Neural progenitor cell (in vitro differentiated cells): ENCODE results near the gene WWC1. TPM values are rescaled to one million over a fixed set of nuclear protein-coding genes. Genes with fewer than 3 reads are reported as not detected.

Experiments used
- DNase-seq: peaks from one replicate; pipeline ENCODE4 v3.0.0-alpha.2; 2016; ENCODE audit warnings: low spot score
- H2AFZ ChIP-seq: fragments of 200-600 bp; sonication (generic); replicated peaks from 2 replicates; pipeline ENCODE4 v1.6.1; 2016; ENCODE audit warnings: antibody characterized with exemption
- H3F3A ChIP-seq: fragments of 200-600 bp; sonication (generic); 2 replicates; pipeline ENCODE4 v1.6.1; 2016; ENCODE audit warnings: antibody characterized with exemption, low read depth
- H3K27ac ChIP-seq: fragments of 200-600 bp; sonication (generic); 2 replicates; pipeline ENCODE4 v1.5.1; 2016; ENCODE audit warnings: mild to moderate bottlenecking
- H3K27me3 ChIP-seq: fragments of 200-600 bp; sonication (generic); 2 replicates; pipeline ENCODE4 v1.6.1; 2016; ENCODE audit warnings: mild to moderate bottlenecking, moderate library complexity
- H3K36me3 ChIP-seq: fragments of 200-600 bp; sonication (generic); 2 replicates; pipeline ENCODE4 v1.5.1; 2016
- H3K4me1 ChIP-seq: fragments of 200-600 bp; sonication (generic); 2 replicates; pipeline ENCODE4 v1.6.1; 2016; ENCODE audit warnings: mixed run types
- H3K4me2 ChIP-seq: fragments of 200-600 bp; sonication (generic); 2 replicates; pipeline ENCODE4 v1.6.1; 2016
- H3K4me3 ChIP-seq: fragments of 200-600 bp; sonication (generic); 2 replicates; pipeline ENCODE4 v1.5.1; 2016
- H3K79me2 ChIP-seq: fragments of 200-600 bp; sonication (generic); 2 replicates; pipeline ENCODE4 v1.6.1; 2016; ENCODE audit warnings: low read depth
- H3K9ac ChIP-seq: fragments of 200-600 bp; sonication (generic); 2 replicates; pipeline ENCODE4 v1.6.1; 2016
- H3K9me3 ChIP-seq: fragments of 200-600 bp; sonication (generic); 2 replicates; pipeline ENCODE4 v1.5.1; 2016; ENCODE audit warnings: low read depth
- H4K20me1 ChIP-seq: fragments of 200-600 bp; sonication (generic); 2 replicates; pipeline ENCODE4 v1.6.1; 2016; ENCODE audit warnings: low read depth
- H3K27ac Mint-ChIP-seq: 3 replicates; pipeline ENCODE4 v1.8.0; 2021; ENCODE audit warnings: mixed read lengths
- H3K27me3 Mint-ChIP-seq: 2 replicates; pipeline ENCODE4 v1.8.0; 2022; ENCODE audit warnings: low read depth, mild to moderate bottlenecking, inconsistent platforms, moderate library complexity, mixed read lengths; ENCODE audit not compliant: insufficient read depth
- H3K36me3 Mint-ChIP-seq: 3 replicates; pipeline ENCODE4 v1.8.0; 2021; ENCODE audit warnings: mixed read lengths
- H3K4me1 Mint-ChIP-seq: 3 replicates; pipeline ENCODE4 v1.8.0; 2021; ENCODE audit warnings: mixed read lengths
- H3K4me3 Mint-ChIP-seq: 3 replicates; pipeline ENCODE4 v1.8.0; 2021; ENCODE audit warnings: mild to moderate bottlenecking, moderate library complexity, mixed read lengths
- H3K9me3 Mint-ChIP-seq: 3 replicates; pipeline ENCODE4 v1.8.0; 2020; ENCODE audit warnings: mixed read lengths
- EZH2 ChIP-seq: fragments of 200-600 bp; sonication (generic); IDR thresholded peaks from 2 replicates; pipeline ENCODE4 v1.6.1; 2017; ENCODE audit warnings: antibody characterized with exemption, mild to moderate bottlenecking, moderate library complexity
- EZH2phosphoT487 ChIP-seq: fragments of 200-600 bp; sonication (generic); IDR thresholded peaks from 2 replicates; pipeline ENCODE4 v1.6.1; 2017; ENCODE audit warnings: antibody characterized with exemption
- total RNA-seq: library from RNA; depleted of rRNA; stranded (reverse); fragments of >200 nt; gene quantifications from 2 replicates; pipeline ENCODE4 v1.2.3, GENCODE V29; 2015; ENCODE audit warnings: low replicate concordance
- TF ChIP-seq, protein P1 (sequence below): fragments of 200-600 bp; sonication (generic); IDR thresholded peaks from 2 replicates; pipeline ENCODE4 v1.5.1; 2017; ENCODE audit warnings: antibody characterized with exemption, mild to moderate bottlenecking

Gene WWC1
- total RNA-seq, 1 donor from 2014 or later, result 6.7 TPM

DNA sequence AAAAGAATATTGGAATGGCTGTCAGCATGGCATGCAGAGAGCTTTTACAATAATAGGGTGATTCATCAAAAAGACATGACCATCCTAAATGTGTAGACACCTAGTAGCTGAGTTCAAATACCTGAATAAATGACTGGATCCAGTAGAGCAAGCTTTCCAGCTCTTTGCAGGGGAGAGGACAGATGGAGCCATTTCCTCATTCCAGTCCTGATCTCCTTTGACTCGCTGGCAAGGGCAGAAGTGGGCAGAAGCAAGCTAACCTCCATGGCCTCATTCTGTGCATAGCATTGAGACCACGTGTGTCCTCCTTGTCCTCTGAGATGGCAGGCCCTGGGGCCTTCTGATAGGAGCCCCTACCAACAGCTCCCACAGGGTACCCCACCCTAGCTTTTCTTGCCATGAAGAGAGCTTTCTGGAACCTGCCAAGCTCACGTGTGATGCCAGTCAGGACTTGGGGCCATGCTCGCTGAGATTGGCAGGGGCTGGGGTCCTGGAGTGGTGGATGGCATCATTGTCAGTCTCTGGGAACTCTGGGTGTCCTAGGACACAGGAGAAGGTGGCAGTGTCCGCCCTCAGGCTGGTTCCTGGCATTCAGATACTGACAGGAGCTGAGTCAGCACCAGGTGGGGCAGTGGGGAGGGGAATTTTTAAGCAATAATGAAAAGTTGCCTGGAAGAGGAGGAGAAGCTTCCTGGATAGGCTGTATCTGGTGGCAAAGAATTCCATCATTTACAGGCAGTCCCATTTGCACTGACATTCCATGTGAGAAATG, 33.6 kb downstream of the WWC1 start:
- H3K27me3 ChIP-seq, result no peaks in the 10 kb centered on the region
- H3K9me3 ChIP-seq, result no peaks in the 10 kb centered on the region
- H4K20me1 ChIP-seq, result no peaks in the 10 kb centered on the region
- peaks cover 1% of the 10 kb centered on the region for H3K9me3 Mint-ChIP-seq
- H3K36me3 Mint-ChIP-seq, result no peaks in the 10 kb centered on the region
- H3K27ac Mint-ChIP-seq, result no peak overlapping the region
- H3K4me2 ChIP-seq, result no peak overlapping the region
- TF ChIP-seq, protein P1, sequence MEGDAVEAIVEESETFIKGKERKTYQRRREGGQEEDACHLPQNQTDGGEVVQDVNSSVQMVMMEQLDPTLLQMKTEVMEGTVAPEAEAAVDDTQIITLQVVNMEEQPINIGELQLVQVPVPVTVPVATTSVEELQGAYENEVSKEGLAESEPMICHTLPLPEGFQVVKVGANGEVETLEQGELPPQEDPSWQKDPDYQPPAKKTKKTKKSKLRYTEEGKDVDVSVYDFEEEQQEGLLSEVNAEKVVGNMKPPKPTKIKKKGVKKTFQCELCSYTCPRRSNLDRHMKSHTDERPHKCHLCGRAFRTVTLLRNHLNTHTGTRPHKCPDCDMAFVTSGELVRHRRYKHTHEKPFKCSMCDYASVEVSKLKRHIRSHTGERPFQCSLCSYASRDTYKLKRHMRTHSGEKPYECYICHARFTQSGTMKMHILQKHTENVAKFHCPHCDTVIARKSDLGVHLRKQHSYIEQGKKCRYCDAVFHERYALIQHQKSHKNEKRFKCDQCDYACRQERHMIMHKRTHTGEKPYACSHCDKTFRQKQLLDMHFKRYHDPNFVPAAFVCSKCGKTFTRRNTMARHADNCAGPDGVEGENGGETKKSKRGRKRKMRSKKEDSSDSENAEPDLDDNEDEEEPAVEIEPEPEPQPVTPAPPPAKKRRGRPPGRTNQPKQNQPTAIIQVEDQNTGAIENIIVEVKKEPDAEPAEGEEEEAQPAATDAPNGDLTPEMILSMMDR, result no peak
- no peak for TF ChIP-seq EZH2
- peaks cover 4% of the 10 kb centered on the region for H3K27me3 Mint-ChIP-seq
- no peaks in the 10 kb centered on the region for H3K36me3 ChIP-seq
- H3K4me3 Mint-ChIP-seq, result no peak overlapping the region
- no peak overlapping the region for H3K9ac ChIP-seq
- peaks cover 8% of the 10 kb centered on the region for H3K4me1 ChIP-seq
- no peaks in the 10 kb centered on the region for H3F3A ChIP-seq
- no peaks in the 10 kb centered on the region for H3K79me2 ChIP-seq
- no peak overlapping the region for H2AFZ ChIP-seq
- peaks cover 19% of the 10 kb centered on the region for H3K4me1 Mint-ChIP-seq
- H3K27ac ChIP-seq, result no peak overlapping the region
- DNase-seq, result no peak
- H3K4me3 ChIP-seq, result no peak overlapping the region

DNA sequence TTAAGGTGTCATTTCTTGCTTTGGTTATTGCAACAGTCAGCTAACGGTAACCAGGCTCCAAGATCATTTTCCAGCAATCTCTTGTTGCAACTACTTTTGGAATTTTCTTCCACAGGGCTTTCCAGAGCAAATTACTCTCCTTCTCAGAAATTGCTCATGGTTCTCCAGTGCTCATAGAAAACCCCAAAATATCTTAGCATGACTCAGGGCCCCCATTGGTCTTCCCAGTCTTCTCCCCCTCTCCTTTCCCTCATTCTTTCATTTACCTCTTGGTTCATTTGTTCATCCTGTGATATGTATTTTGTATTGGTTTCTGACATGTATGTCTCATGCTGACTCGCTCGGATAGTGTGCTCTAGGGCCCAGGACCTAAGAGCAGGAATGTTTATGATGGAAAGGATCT, 35.6 kb downstream of the WWC1 start:
- H3K9ac ChIP-seq, result no peak overlapping the region
- H3K79me2 ChIP-seq, result no peaks in the 10 kb centered on the region
- no peak for DNase-seq
- no peak overlapping the region for H3K4me2 ChIP-seq
- Mint-ChIP-seq H3K4me1 (peaks cover 19% of the 10 kb centered on the region), H3K36me3 (no peaks in the 10 kb centered on the region), H3K27ac (no peak overlapping the region), H3K4me3 (no peak overlapping the region), H3K27me3 (peaks cover 4% of the 10 kb centered on the region), H3K9me3 (peaks cover 1% of the 10 kb centered on the region)
- H4K20me1 ChIP-seq, result no peaks in the 10 kb centered on the region
- H3F3A ChIP-seq, result no peaks in the 10 kb centered on the region
- H3K27me3 ChIP-seq, result no peaks in the 10 kb centered on the region
- no peaks in the 10 kb centered on the region for H3K9me3 ChIP-seq
- H2AFZ ChIP-seq, result no peak overlapping the region
- TF ChIP-seq EZH2phosphoT487 (no peak), EZH2 (no peak)
- TF ChIP-seq, protein P1, result no peak
- peaks cover 8% of the 10 kb centered on the region for H3K4me1 ChIP-seq
- H3K36me3 ChIP-seq, result no peaks in the 10 kb centered on the region
- no peak overlapping the region for H3K27ac ChIP-seq
- no peak overlapping the region for H3K4me3 ChIP-seq

DNA sequence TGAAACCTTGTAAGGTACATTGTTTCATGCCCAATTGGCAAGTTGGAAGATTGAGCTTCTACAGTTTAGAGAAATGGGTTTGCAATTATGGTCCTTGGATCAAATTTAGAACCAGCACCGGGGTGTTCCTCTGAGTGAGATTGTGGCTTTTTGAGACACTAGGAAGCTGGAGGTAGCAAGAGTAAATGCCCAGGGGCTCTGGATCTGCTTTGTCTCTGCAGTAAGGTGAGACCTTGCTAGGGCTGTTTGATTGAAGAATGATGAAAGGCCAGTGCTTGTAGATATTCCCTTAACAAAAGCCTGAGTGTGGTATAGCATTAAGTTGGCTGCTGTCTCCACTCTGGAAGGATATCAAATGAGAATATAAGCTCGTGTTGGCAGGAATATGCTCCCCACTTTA, 36.0 kb downstream of the WWC1 start:
- Mint-ChIP-seq H3K4me3 (no peak overlapping the region), H3K36me3 (no peaks in the 10 kb centered on the region), H3K4me1 (peaks cover 22% of the 10 kb centered on the region), H3K9me3 (peaks cover 1% of the 10 kb centered on the region), H3K27ac (no peak overlapping the region), H3K27me3 (peaks cover 4% of the 10 kb centered on the region)
- Histone ChIP-seq H3F3A (no peaks in the 10 kb centered on the region), H3K4me2 (no peak overlapping the region), H3K27me3 (no peaks in the 10 kb centered on the region), H3K9me3 (no peaks in the 10 kb centered on the region), H3K4me3 (no peak overlapping the region), H3K9ac (no peak overlapping the region), H3K36me3 (no peaks in the 10 kb centered on the region), H3K27ac (no peak overlapping the region), H3K79me2 (no peaks in the 10 kb centered on the region), H2AFZ (no peak overlapping the region), H4K20me1 (no peaks in the 10 kb centered on the region), H3K4me1 (peaks cover 8% of the 10 kb centered on the region)
- DNase-seq, result no peak
- TF ChIP-seq EZH2phosphoT487, result no peak
- TF ChIP-seq, protein P1, result no peak
- TF ChIP-seq EZH2, result no peak
